Uterus (tissue), 2 donors: ENCODE data around the gene UBE2K.
"Not testable (repeated sequence)": the region's sequence is repeated elsewhere in the genome, so short reads cannot be mapped to it uniquely, and the experiment has no call there.

Source experiments
- CTCF ChIP-seq, 4 experiments: fragments of 200-600 bp in 2 of 4; fragments of 450-650 bp in 2 of 4; sonication (generic) in 2 of 4; IDR thresholded peaks; one replicate each; pipeline ENCODE4 v1.5.1; 2016 to 2019; ENCODE audit warnings: antibody characterized with exemption in 4 of 4, mild to moderate bottlenecking in 2 of 4, moderate library complexity in 1 of 4
- POLR2A ChIP-seq, 2 donors: fragments of 450-650 bp; IDR thresholded peaks; one replicate each; pipeline ENCODE4 v1.6.1; 2016; ENCODE audit warnings: antibody characterized with exemption in 2 of 2, mild to moderate bottlenecking in 1 of 2, moderate library complexity in 1 of 2

- TF ChIP-seq CTCF, POLR2A (IDR thresholded peaks at IDR 0.05): not testable (repeated sequence)
Observed at GRCh38 chr4:39717743-39718142, 19.8 kb downstream of the UBE2K start.
